ENCODE results near the gene ACTN1. TPM values are rescaled to one million over a fixed set of nuclear protein-coding genes. Genes with fewer than 3 reads are reported as not detected.
A peak's percentile ranks its signal among the peaks of the same experiment; 100 is the strongest.

Gene ACTN1
- total RNA-seq, 1 donor from 2014 or later: 12.2 TPM

DNA sequence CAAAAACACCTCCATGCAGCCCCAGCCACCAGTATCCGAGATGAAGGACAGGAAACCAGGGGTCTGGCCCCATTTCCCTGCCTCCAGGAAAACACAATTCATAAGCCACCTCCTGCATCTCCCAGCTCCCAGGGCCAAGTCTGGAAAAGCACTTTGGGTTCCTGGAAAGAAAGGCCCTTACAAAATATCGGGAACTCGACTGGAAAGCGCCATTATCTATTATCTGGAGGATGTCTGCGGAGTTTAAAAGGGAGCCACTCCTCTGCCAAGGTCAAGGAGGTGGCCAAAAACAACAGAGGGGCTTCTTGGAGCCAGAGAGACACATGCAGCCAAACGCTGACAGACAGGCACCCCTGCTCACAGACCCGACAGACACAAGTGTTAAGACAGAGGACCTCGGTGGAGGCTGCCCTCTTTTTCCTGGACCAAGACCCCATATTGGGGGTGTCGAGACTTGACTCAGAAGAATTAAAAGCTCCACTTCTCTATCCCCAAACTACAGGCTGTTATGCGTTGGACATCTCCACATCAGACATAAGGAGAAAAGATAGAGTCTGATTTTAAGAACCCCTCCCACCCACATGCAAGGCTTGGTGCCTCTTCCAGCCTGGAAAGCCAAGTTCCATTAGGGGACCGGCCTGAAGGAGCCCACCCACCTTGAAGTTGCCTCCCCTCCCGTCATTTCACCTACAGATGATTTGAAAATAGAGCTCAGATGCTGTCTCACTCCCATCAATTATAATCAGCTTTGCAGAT is 9.6 kb downstream of the ACTN1 start:
- no peak for DNase-seq

DNA sequence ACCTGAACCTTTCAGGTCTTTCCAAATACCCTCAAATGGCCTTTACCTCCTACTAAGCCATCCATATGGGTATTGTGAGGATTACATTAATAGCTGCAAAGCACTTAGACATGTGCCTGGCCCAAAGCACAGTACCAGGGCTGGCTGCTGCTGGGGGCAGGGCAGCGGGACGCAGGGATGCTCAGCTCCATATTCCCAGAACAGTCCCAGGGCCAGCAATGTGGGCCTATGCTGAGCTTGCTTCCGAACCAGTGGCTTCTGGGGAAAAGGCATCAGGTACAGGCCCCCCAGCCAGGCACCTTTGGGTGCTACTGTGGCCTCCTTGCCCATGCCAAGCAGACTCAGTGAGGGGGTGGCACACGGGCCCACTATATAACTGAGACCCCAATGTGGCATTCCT is 10.4 kb downstream of the ACTN1 start:
- no peak for DNase-seq

DNA sequence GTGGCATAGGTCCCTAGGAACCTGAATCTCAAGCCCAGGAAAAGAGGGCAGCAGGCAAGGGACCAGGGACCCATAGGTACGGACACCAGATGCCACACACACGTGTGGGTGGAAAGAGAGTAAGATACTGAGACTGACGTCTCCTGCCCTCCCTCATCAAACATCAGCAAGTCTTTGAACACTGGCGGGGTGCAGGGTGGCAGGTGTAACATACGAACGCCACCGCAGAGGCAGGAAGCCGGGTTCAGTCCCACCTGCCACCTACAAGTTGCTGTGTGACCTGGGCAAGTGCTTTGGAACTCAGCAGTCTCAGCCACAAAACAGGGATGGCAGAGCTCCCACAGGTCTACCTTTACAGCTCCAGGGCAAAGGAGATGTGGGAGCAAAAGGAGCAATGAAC is 11.1 kb downstream of the ACTN1 start:
- no peak for DNase-seq

DNA sequence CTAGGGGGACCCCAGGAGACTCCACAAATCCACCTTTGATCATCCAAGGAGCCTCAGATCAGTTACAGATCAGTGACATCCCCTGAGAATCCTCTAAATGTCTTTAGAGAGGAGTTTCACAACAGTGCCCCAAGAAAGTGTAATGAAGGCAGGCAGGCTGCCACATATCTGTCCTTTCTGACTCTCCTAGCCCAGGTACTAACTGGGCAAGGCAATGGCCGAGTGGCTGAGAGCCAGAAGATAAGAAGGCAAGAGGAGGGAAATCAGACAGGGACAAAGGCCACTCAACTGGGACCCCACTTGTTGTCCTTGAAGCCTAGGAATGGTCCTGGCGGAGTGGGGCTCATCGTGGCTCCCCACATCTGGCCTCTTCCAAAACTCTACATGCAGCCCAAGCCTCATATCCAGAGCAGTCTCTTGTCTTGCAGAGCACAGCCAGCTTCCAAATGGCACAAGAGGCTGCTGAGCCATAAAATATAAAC is 11.6 kb downstream of the ACTN1 start:
- no peak for DNase-seq

DNA sequence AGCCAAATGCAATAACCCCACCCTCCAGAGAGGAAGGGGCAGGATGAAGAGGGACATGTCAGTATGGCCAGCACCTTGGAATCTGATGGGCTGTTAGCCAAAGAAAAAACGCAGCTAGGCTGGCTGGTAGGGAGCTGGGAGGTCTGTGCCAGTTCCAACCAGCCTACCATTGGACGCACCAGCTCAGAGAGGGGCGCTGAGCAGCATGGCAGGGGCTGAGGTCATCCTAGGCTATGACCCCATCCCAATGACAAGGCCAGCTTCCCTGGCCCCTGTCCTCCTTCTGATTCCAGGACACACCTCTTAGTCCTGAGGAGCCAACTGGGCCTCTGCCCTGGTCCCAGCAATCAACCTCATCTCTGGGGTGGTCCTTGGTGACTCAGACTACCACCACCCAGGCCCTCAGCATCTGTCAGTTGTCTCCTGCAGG is 12.2 kb downstream of the ACTN1 start:
- DNase-seq: no peak

DNA sequence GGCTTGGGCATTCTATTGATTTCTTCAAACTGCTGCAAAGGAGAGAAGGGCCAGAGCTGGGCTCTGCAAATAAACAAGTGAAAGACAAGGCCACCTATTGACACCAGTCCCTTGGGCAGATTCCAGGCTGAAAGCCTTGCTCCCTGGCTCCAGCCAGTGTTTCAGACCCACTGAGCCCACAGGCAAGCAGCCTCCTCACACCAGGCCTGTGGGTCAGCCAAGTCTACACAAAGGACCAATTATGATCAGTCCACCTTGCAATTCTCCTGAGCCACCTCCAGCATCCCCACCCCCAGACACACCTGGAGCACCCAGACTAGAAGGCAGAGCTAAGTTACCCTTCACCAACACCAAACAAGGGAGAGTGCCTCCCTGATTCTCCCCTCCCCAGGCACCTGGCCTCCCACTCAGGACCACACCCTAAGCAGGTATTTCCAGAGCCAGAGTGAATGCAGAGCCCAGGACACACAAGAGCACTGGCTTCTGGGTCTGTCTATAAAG is 13.8 kb downstream of the ACTN1 start:
- DNase-seq: no peak

DNA sequence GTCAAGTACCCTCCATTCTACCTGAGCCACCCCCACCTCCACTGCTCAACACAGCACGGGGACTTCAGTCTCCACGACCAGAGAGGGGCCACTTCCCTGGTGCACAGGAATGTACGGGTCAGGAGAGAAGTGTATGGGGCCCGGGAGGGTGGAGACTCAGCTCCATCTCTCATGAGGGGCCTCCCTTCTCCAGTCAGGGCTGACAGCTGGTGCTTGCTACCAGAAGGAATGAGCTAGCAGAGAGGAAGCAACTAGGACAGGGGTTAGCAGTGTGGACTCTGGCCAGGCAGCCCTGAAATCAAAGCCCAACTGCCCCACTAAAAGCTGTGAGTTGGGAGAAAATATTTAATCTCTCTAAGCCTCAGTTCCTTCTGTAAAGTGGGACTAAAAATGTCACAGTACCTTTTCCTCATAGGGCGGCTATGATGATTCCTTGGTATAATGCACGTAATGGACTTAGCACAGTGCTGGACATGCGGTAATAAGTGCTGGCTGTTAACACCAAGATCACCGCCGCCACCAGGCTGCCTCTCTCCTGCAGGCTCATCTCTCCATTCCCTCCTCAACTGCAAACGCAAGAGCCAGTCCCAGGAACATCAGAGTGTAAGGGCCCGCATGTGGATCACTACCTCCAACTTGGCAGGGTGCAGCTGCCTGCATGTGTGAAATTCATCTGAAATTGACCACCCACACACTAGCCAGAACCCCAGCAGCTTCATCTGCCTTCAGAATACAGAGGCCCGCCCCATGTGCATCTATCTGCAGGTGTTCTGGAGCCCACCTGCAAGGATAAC is 14.6 kb downstream of the ACTN1 start:
- peak; percentile 42 for DNase-seq

DNA sequence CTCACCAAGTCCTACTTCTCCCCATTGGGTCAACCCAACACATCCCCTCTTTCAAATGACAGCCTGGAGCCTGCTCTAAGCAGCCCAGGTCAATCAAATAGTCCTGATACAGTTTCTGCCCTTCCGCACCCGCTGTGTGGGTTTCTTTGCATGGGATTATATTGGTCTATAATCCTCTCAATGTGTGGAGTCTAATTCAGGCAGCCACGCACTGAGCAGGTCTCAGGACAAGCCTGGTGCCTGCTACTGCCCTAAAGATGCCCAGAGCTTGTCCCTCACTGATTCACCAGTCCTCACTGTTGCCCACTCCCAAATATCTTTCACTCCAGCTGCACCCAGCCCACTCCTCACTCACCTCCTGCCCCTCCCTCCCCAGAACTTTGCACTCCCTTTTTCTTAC is 16.4 kb downstream of the ACTN1 start:
- no peak for DNase-seq

DNA sequence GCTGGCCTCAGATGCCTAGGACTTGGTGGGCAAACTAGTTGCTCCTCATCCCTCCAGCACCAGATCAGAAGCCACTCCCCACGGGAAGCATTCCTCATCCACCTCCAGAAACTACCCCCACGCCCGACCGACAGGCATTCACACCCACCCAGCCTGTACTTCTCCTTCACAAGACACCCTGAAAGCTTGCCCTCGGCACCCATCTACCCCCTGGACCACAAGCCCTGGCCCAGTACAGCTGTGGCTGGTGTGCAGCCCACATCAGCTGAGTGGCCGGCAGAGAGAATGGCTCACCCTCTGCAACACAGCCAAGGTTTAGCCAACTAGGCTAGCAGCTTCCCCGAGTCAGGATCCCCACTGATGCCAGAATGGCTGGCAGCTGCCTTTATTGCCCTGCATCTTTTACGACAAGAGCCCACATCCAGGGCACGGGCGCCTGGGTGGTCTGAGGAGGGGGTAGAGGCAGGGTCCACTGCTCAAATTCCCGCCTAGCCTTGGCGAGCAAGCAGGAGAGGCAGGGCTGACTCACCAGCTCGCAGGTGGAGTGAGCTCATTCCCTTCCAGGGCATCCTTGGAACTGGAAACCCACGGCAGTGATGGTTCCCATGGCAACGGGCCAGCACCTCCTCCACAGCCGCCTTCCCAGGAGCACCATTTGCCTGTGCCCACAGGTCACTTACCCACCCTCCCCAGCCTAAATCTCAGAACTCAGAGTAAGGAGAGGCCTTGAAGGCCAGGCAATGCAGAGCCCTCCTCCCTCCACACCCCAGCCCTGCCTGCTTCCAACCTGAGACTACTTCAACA is 17.1 kb downstream of the ACTN1 start:
- DNase-seq: peak; percentile 69

DNA sequence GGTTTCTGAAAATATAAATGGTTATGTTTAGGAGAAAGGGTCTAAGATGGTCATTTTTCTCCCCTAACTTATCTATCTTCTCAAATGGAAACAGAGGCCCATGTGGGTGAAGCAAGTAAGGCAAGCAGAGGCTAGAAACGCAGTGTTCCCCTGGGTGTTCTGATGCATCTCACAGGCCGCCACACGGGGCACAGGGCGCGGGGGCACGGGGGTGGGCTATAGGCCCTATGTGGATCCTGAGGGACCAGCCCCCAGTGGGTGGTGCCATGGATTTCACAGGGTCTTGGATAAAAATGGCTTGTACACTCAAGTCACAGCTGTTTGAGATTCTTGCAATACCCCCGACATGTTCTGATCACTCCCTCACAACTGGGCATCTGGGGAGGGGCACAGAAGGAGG is 17.7 kb downstream of the ACTN1 start:
- no peak for DNase-seq

DNA sequence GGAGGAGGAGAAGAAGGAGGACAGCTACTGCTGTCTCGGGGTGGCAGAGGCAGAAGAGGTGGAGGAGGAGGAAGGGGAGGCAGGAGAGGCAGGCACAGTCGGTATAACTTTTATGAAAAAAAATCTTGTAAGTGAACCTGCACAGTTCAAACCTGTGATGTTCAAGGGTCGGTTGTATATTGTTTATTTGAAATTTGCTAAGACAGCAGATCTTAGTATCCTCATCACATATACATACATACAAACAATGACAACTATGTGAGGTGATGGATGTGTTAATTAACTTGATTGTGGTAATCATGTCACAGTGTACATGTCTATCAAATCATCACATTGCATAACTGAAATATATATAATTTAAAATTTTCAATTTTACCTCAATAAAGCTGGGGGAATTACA is 19.0 kb downstream of the ACTN1 start:
- no peak for DNase-seq

DNA sequence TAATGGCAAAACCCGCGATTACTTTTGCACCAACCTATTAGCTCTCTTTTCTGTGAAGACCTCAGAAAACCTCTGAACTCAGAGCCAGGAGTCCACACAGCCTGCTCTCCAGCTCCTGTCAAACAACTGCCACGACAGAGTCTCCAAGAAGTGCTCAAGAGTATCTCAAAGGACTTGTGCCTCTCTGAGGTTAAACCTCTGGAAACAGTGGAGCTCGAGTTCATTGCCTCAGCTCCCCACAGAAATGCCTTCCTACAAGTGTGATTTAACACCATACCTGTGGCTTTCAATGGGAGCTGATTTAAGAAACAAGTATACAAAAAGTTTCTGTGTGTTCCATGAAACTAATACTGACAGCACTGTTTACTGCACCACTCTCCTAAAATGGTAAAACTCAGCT is 20.1 kb downstream of the ACTN1 start:
- DNase-seq: no peak

DNA sequence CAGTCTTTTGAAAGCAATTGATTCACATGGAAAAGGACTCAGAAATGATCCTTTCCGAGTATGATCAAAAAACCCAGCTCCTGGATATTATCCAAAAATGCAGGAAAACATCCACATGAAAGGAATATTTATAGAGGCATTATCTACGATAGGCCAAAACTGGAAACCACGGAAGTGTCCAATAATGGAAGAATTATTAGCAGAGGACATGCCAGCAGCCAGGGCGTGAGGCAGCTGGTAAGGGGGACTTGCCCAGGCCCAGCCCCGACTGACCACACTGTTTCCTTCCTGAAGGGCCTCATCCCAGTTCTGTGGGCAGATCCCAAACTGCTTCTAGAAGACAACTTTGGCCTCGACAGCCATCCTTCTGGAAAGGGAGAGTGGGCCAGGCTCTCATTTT is 20.5 kb downstream of the ACTN1 start:
- no peak for DNase-seq

DNA sequence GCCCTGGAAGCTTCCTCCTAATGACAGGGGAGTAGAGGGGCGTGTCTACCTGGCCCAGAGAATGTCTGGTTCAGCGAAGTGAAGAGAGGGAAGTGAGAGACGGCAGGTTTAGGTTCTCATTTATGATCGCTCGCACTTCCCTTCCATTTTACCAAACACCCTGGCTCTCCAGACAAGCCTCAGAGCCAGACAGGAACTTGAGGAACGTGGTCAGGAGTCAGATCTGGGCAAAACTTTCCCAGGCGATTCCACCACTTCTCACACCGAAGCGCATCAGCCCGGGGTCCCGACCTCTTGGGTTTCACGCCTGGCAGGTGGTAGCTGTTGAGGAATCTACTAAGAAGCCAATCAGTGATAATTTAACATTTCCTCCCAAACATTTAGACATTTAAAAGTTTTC is 21.3 kb downstream of the ACTN1 start:
- DNase-seq: no peak

DNA sequence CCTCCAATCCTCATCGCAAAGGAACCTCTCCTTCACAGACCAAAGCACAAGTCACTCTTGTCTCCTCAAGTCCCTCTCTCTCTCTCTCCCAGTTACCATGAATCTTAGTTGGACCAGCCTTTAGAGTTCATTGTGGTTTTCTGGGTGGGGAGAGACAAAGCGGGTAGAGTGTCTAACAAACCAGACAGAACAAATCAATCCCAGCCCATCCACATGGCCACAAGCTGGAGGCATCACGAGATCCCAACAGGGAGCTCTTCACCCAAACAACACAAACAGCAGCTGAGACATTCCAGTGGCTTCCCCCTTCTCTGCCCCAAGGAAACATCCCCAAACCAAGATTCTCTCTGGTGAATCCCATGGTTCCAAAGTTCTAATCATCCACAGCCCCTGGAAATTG is 22.4 kb downstream of the ACTN1 start:
- no peak for DNase-seq

DNA sequence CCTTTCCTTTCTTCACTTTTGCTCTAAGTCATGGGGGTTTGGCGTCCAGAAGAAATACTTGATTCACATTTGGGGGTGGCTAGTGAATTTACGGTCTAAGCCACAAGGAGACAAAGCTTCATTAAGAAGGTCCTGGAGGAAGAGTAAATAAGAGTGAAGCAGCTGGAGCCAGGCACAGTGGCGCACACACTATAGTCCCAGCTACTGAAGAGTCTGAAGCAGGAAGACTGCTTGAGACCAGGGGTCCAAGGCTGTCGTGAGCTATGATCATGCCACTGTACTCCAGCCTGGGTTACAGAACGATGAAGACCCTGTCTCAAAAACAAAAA is 23.3 kb downstream of the ACTN1 start:
- no peak for DNase-seq

DNA sequence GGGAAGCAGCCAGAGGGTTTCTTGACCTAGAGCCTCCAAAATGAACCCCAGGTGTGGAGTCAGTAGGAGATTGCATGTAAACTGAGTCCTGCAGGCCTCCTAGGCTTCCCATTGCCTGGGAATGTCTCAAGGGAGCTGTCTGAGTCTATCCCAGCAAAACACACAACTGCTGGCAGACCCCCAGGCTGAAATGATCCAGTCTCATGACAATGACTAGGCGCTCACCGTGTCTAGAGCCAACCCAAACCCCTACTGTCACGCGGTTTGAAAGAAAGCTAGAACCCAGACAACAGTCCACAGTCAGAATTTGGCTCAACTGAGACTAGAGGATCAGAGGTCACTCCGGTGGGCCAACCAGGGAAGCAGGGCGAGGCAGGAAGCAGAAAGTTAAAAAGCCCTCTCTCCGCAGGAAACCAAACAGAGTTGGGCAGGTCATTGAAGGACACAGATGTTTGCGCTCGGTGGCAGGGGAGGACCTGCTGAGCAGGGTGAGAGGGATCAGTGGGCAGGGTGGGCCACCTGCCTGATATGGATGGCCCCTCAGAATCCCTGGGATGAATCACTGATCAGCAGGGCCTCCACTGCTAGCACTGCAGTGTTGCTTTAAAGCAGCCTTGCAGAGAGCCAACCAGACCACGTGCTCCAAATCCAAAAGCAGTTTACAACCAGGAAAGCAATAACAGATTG is 23.8 kb downstream of the ACTN1 start:
- DNase-seq: no peak

DNA sequence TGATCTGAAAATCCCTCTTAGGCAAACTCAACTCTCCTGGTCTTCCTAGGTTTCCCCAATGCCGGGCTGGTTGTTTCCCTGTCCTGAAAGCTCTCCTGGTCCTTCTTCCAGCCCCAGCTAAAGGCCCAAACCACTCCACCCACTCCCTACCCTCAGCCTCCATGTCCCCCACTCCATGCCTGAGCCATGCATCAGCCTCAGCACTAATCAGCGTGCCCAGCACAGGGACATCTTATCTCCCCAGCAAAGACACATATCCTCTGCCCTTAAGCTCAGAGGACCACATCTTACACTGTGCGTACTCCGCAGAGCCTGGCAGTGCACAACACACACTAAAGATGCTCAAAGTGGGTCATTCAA is 25.9 kb downstream of the ACTN1 start:
- no peak for DNase-seq

DNA sequence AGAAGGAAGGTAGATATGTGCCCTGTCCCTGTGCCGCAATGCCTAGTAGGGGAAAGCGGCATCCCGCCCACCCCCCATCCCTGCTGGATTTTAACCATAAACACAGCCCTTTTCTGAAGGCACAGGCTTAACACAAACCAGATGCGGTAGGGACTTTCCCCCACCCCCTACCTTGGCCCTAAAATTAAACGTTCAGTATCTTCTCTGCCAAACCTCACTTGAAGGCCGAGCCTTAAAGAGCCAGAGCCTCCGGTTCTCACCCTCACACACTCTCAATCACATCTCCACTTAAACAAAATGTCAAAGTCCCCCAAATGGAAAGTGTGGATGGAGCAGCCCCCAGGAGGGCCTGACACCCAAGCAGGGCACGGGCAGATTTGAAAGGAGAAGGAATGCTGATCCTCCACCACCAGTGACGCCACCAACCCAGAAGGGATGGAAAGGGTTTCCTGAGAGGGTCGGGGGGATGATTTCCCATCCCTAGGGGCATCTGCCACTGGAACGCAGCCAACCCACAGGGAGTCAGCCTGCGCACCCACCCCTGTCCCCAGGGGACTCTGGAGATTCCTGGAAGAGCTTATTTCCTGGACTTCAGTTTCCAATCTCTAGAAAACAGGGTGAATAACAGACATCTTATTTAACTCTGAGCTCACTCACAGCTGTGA is 26.4 kb downstream of the ACTN1 start:
- no peak for DNase-seq

DNA sequence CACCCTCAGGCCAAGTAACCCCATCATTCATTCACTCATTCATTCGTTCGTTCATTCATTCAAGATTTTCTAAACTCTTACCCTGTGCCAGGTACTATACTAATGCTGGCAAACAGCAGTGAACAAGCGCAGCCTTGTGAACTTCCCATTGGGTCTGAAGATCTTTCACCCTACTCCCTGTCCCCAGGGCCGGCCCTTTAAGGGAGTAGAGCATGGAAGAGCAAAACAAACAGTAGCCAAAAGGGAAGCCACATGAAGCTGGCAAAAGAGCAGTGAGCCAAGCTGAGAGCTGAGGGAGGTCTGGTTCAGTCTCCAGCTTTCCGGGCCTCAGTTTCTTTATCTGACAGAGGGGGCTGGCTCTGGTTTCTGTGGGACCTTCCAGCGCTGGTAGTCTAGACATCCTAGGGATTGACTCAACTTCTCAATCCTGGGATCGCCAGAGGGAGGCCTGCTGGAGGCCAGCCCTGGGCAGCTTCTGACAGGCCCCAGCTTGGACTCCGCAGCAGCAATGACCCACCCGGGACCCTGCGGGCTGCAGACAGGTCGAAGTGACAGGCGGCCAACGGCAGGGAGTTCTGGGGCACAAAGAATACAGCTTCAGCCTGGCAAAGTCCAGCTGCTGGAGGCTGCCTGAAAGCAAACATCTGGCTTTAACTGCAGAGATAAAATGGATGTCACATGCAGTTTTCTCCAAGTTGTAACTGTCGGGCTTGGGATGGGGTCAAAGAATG is 27.1 kb downstream of the ACTN1 start:
- no peak for DNase-seq

Data from occipital lobe (tissue), 2 donors.